Measurements from ENCODE around the gene SLC25A23. TPM values are rescaled to one million over a fixed set of nuclear protein-coding genes. Genes with fewer than 3 reads are reported as not detected.

The SLC25A23 gene
- total RNA-seq, 1 donor from 2014 or later = 51.7 TPM

DNA sequence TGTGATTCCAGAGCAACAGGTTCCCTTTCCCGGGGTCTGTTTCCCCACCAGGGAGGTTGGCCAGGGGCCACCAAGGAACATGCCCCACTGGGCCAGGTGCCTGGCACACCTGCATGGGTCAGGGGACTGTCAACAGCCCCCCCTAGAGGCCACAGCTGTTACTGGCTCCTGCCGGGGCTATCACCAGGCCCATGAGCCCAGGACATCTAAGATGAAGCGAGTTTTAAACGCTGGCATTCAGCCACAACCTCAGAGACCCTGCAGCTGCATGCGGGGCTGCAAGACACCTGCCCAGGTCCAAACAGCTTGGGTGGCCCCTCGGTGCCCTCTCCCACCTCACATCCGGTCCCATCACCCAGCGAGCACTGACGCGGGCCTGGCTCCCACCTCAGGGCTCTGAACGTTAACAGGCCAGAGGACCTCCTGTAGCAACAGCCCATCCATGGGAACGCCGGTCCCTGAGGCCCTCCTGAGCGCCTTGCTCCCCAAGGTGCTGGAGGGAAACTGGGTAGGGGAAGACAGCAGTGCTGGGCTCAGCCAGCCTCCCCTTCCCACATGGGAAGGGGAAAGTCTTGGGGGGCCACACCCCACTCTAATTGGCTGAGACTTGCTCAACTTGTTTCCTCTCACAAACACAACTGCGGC is 47.0 kb downstream of the SLC25A23 start:
- no peak for DNase-seq (ENCODE audit: low spot score)
- no peak overlapping the region for H3K4me3 Mint-ChIP-seq (ENCODE audit: unreplicated experiment)
- no peaks in the 10 kb centered on the region for H3K27me3 Mint-ChIP-seq (ENCODE audit: low read depth)
- no peaks in the 10 kb centered on the region for H3K4me1 Mint-ChIP-seq (ENCODE audit: low read depth)
- no peak overlapping the region for H3K27ac Mint-ChIP-seq (ENCODE audit: unreplicated experiment)
- peaks cover 7% of the 10 kb centered on the region for H3K36me3 Mint-ChIP-seq (ENCODE audit: low read depth)
- H3K9me3 Mint-ChIP-seq (ENCODE audit: low read depth) = no peaks in the 10 kb centered on the region
- TF ChIP-seq, protein P1, sequence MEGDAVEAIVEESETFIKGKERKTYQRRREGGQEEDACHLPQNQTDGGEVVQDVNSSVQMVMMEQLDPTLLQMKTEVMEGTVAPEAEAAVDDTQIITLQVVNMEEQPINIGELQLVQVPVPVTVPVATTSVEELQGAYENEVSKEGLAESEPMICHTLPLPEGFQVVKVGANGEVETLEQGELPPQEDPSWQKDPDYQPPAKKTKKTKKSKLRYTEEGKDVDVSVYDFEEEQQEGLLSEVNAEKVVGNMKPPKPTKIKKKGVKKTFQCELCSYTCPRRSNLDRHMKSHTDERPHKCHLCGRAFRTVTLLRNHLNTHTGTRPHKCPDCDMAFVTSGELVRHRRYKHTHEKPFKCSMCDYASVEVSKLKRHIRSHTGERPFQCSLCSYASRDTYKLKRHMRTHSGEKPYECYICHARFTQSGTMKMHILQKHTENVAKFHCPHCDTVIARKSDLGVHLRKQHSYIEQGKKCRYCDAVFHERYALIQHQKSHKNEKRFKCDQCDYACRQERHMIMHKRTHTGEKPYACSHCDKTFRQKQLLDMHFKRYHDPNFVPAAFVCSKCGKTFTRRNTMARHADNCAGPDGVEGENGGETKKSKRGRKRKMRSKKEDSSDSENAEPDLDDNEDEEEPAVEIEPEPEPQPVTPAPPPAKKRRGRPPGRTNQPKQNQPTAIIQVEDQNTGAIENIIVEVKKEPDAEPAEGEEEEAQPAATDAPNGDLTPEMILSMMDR (IDR thresholded peaks at IDR 0.05) = peak; percentile 71

DNA sequence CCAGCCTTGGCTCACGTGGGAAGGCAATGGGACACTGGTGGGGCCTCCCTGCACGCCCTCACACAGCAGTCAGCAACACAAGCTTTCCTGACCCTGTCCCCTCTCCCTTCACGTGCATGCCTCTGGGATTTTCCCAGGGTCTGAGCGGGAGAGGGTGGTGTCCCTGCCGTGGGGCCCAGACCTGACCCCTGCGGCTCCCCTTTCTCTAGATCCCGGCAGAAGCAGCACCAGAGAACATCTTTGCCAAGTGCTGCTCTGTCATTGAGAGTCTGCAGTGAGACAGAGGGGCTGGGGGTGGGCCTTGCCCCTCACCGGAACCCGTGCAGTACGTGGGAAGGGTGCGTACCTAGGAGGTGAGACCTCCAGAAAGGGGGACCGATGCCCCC is 47.5 kb downstream of the SLC25A23 start:
- no peak overlapping the region for H3K27ac Mint-ChIP-seq (ENCODE audit: unreplicated experiment)
- no peaks in the 10 kb centered on the region for H3K27me3 Mint-ChIP-seq (ENCODE audit: low read depth)
- TF ChIP-seq, protein P1 (IDR thresholded peaks at IDR 0.05) = no peak
- H3K4me3 Mint-ChIP-seq (ENCODE audit: unreplicated experiment) = no peak overlapping the region
- no peaks in the 10 kb centered on the region for H3K9me3 Mint-ChIP-seq (ENCODE audit: low read depth)
- no peak for DNase-seq (ENCODE audit: low spot score)
- no peaks in the 10 kb centered on the region for H3K4me1 Mint-ChIP-seq (ENCODE audit: low read depth)
- H3K36me3 Mint-ChIP-seq (ENCODE audit: low read depth) = peaks cover 7% of the 10 kb centered on the region

DNA sequence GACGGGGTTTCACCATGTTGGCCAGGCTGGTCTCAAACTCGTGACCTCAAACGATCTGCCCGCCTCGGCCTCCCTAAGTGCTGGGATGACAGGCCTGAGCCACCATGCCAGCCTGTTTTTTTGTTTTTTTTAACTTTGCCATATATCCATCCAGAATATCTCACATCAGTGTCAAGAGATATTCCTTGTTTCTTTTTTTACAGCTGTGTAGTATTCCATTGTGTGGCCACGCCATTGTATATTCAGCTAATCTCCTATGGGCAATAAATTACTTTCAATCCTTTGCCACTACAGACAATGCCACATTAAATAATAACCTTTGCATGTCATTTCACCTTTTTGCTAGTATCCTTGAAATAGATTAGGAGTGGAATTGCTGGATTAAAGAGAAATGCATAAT is 50.2 kb downstream of the SLC25A23 start:
- DNase-seq (ENCODE audit: low spot score) = no peak
- Mint-ChIP-seq H3K27me3 (ENCODE audit: low read depth) (no peaks in the 10 kb centered on the region), H3K4me1 (ENCODE audit: low read depth) (no peaks in the 10 kb centered on the region), H3K36me3 (ENCODE audit: low read depth) (peaks cover 4% of the 10 kb centered on the region), H3K27ac (ENCODE audit: unreplicated experiment) (no peak overlapping the region), H3K9me3 (ENCODE audit: low read depth) (no peaks in the 10 kb centered on the region), H3K4me3 (ENCODE audit: unreplicated experiment) (no peak overlapping the region)
- TF ChIP-seq, protein P1 (IDR thresholded peaks at IDR 0.05) = no peak

DNA sequence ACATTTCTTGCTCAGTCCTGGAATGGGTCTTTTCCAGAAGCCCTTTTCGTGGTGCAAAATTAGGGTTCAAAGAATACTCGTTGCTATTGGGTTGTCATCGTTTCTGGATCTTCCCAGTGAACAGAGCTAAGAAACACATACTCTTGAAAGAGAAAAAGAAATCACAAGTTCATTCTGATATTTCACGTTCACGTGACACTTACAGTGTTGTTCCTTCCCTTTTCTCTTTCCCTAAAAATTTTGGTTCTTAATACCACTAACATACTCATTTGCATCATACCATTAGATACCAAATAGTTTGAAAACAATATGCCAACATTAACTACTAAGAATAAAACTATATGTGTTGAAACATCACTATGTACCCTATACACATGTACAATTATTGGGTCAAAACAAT is 53.2 kb downstream of the SLC25A23 start:
- Mint-ChIP-seq H3K27ac (ENCODE audit: unreplicated experiment) (no peak overlapping the region), H3K27me3 (ENCODE audit: low read depth) (no peaks in the 10 kb centered on the region), H3K36me3 (ENCODE audit: low read depth) (no peaks in the 10 kb centered on the region), H3K4me3 (ENCODE audit: unreplicated experiment) (no peak overlapping the region), H3K4me1 (ENCODE audit: low read depth) (no peaks in the 10 kb centered on the region), H3K9me3 (ENCODE audit: low read depth) (no peaks in the 10 kb centered on the region)
- DNase-seq (ENCODE audit: low spot score) = no peak
- TF ChIP-seq, protein P1 (IDR thresholded peaks at IDR 0.05) = no peak

DNA sequence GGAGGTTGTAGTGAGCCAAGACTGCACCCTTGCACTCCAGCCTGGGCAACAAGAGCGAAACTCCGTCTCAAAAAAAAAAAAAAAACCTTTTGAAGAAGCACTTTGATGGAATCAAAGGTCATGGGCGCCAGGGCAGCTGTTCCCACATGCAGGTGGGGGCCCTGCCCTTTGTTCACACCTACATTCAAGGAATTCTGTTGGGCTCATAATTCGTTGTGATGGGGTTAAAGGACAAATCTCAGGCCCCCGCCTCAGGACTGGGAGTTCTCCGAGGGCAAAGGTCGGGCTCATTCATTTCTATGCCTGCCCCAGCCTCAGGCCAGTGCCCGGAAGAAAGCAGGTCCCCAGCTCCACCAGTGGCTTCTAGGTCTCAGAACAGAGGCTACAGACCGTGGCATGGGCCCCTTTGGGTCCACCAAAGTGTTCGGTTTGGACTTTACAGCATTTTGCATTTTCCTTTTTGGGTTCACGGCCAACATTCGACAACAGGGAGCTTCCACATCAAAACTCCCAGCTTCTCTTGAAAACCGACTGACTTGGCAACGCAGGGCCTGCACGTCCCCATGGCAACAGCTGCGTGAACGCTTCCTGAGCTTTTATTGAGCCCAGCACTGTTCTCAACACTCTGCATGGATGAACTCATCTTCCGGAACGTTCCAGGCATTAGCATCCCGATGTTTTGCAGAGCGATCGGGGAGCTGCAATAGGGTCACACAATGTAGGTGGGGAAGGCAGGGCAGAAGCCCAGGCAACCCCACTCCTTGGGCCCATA is 56.6 kb downstream of the SLC25A23 start:
- TF ChIP-seq, protein P1 (IDR thresholded peaks at IDR 0.05) = no peak
- Mint-ChIP-seq H3K4me1 (ENCODE audit: low read depth) (no peaks in the 10 kb centered on the region), H3K9me3 (ENCODE audit: low read depth) (no peaks in the 10 kb centered on the region), H3K27ac (ENCODE audit: unreplicated experiment) (no peak overlapping the region), H3K4me3 (ENCODE audit: unreplicated experiment) (no peak overlapping the region), H3K36me3 (ENCODE audit: low read depth) (no peaks in the 10 kb centered on the region), H3K27me3 (ENCODE audit: low read depth) (no peaks in the 10 kb centered on the region)
- no peak for DNase-seq (ENCODE audit: low spot score)

Data from chondrocyte (in vitro differentiated cells).